CD14-positive monocyte (primary cell): Measurements from ENCODE around the gene NANOS3. TPM values are rescaled to one million over a fixed set of nuclear protein-coding genes. Genes with fewer than 3 reads are reported as not detected.

ENCODE experiments used
- DNase-seq, 3 donors: peaks; one replicate each; pipeline ENCODE4 v3.0.0-alpha.2; 2011 to 2022
- H2AFZ ChIP-seq: 2 replicates; pipeline ENCODE4 v1.6.0; 2012; ENCODE audit warnings: mild to moderate bottlenecking, low read depth, low read length, inconsistent platforms; ENCODE audit not compliant: insufficient read depth, poor library complexity, severe bottlenecking
- H3K27ac ChIP-seq, 2 donors: 1 replicate in 1 of 2; 2 replicates in 1 of 2; pipeline ENCODE4 v1.5.1; 2012 to 2013; ENCODE audit warnings: low read length in 2 of 2, control low read depth in 1 of 2, inconsistent platforms in 1 of 2, low read depth in 1 of 2, mild to moderate bottlenecking in 1 of 2
- H3K27me3 ChIP-seq, 2 donors: one replicate each; pipeline versions ENCODE4 v1.6.0 to v1.6.1; 2011 to 2013; ENCODE audit warnings: low read length in 2 of 2; ENCODE audit not compliant: control insufficient read depth in 2 of 2, insufficient read depth in 2 of 2
- H3K36me3 ChIP-seq, 2 donors: replicated peaks in 1 of 2; 1 replicate in 1 of 2; 2 replicates in 1 of 2; pipeline versions ENCODE4 v1.5.1 to v1.6.1; 2012 to 2013; ENCODE audit warnings: low read length in 2 of 2, control low read depth in 1 of 2, inconsistent platforms in 1 of 2, mild to moderate bottlenecking in 1 of 2; ENCODE audit not compliant: insufficient read depth in 2 of 2, control insufficient read depth in 1 of 2
- H3K4me1 ChIP-seq, 2 donors: 1 replicate in 1 of 2; 2 replicates in 1 of 2; pipeline versions ENCODE4 v1.5.1 to v1.6.1; 2012 to 2013; ENCODE audit warnings: low read length in 2 of 2, control low read depth in 1 of 2, inconsistent platforms in 1 of 2, mild to moderate bottlenecking in 1 of 2, moderate library complexity in 1 of 2; ENCODE audit not compliant: insufficient read depth in 2 of 2, control insufficient read depth in 1 of 2
- H3K4me2 ChIP-seq: replicated peaks from 2 replicates; pipeline ENCODE3; 2012; ENCODE audit warnings: low read length, moderate library complexity, mild to moderate bottlenecking; ENCODE audit not compliant: poor library complexity, severe bottlenecking; ENCODE audit errors: extremely low read depth
- H3K4me3 ChIP-seq, 3 experiments: fragments of 200-600 bp in 1 of 3; sonication (generic) in 1 of 3; replicated peaks in 1 of 3; 1 replicate in 2 of 3; 2 replicates in 1 of 3; pipeline ENCODE4 v1.5.1; 2011 to 2013; ENCODE audit warnings: low read length in 3 of 3, mild to moderate bottlenecking in 3 of 3, control low read depth in 2 of 3, low read depth in 2 of 3, inconsistent platforms in 1 of 3, moderate library complexity in 1 of 3
- H3K79me2 ChIP-seq: 2 replicates; pipeline ENCODE4 v1.6.0; 2012; ENCODE audit warnings: mild to moderate bottlenecking, control low read depth, inconsistent platforms, low read length, moderate library complexity; ENCODE audit not compliant: insufficient read depth
- H3K9ac ChIP-seq: 2 replicates; pipeline ENCODE4 v1.6.0; 2017; ENCODE audit warnings: low read length, mild to moderate bottlenecking; ENCODE audit not compliant: insufficient read depth, poor library complexity, severe bottlenecking
- H3K9me3 ChIP-seq, 2 donors: replicated peaks in 1 of 2; 1 replicate in 1 of 2; 2 replicates in 1 of 2; pipeline versions ENCODE4 v1.5.1 to v1.6.1; 2012 to 2013; ENCODE audit warnings: low read length in 2 of 2, control low read depth in 1 of 2; ENCODE audit not compliant: control insufficient read depth in 1 of 2, insufficient read depth in 1 of 2
- H4K20me1 ChIP-seq: 2 replicates; pipeline ENCODE4 v1.6.0; 2012; ENCODE audit warnings: mild to moderate bottlenecking, low read length, control low read depth, moderate library complexity; ENCODE audit not compliant: insufficient read depth
- H3K27ac Mint-ChIP-seq, 7 donors: one replicate each; pipeline ENCODE4 v1.8.0; 2020; ENCODE audit warnings: mild to moderate bottlenecking in 7 of 7, mixed read lengths in 7 of 7, moderate library complexity in 6 of 7, inconsistent platforms in 2 of 7
- H3K27me3 Mint-ChIP-seq, 3 donors: one replicate each; pipeline ENCODE4 v1.8.0; 2021 to 2022; ENCODE audit warnings: low read depth in 3 of 3, mild to moderate bottlenecking in 3 of 3, mixed read lengths in 3 of 3, moderate library complexity in 3 of 3, inconsistent platforms in 1 of 3
- H3K36me3 Mint-ChIP-seq, 2 donors: one replicate each; pipeline ENCODE4 v1.8.0; 2020; ENCODE audit warnings: mixed read lengths in 2 of 2, inconsistent platforms in 1 of 2, mild to moderate bottlenecking in 1 of 2
- H3K4me1 Mint-ChIP-seq: one replicate; pipeline ENCODE4 v1.8.0; 2020; ENCODE audit warnings: mild to moderate bottlenecking, mixed read lengths
- H3K4me3 Mint-ChIP-seq, 2 donors: one replicate each; pipeline ENCODE4 v1.8.0; 2020; ENCODE audit warnings: mild to moderate bottlenecking in 2 of 2, mixed read lengths in 2 of 2, moderate library complexity in 1 of 2
- H3K9me3 Mint-ChIP-seq, 7 donors: one replicate each; pipeline ENCODE4 v1.8.0; 2020 to 2022; ENCODE audit warnings: mixed read lengths in 7 of 7, mild to moderate bottlenecking in 6 of 7, moderate library complexity in 6 of 7, inconsistent platforms in 2 of 7
- CTCF ChIP-seq: fragments of 200-600 bp; IDR thresholded peaks from one replicate; pipeline ENCODE4 v1.8.0; 2022; ENCODE audit warnings: antibody characterized with exemption, mild to moderate bottlenecking
- WGBS: methylation state at CpG from one replicate; pipeline ENCODE4 v1.1.5; 2013; ENCODE audit warnings: missing lambda C conversion rate; ENCODE audit not compliant: insufficient coverage; 5-methylcytosine and 5-hydroxymethylcytosine counted together
- intact Hi-C, 2 donors: fragments of 100-400 bp; cut with micrococcal nuclease; formaldehyde crosslinking; loops; one replicate each; pipeline versions ENCODE4 v1.15.0 to v1.15.1; 2023
- polyA plus RNA-seq, 3 donors: library from polyadenylated mRNA; depleted of rRNA in 1 of 3; unstranded in 2 of 3; stranded (reverse) in 1 of 3; fragments of 300-500 nt in 2 of 3; fragments of >200 nt in 1 of 3; fragmentation: Illumina TruSeq in 2 of 3; gene quantifications; 1 replicate in 2 of 3; 2 replicates in 1 of 3; pipeline ENCODE4 v1.2.3, GENCODE V29; 2012 to 2021

The NANOS3 gene
- polyA plus RNA-seq, 3 donors, result not detected

- Histone ChIP-seq H3K4me1 (peaks cover 31 to 40% of the 10 kb centered on the region in 2 donors), H3K27ac (peak overlapping the region in 1 of 2 donors; percentile 12)
These were observed 4.9 kb downstream of the NANOS3 start for GRCh38 chr19:13881692-13882418.

More at GRCh38 chr19:13881692-13882418, 4.9 kb downstream of the NANOS3 start:
- H3K36me3 Mint-ChIP-seq, result no peaks in the 10 kb centered on the region
- Histone ChIP-seq H2AFZ (peak overlapping the region; percentile 68), H3K79me2 (no peaks in the 10 kb centered on the region), H4K20me1 (no peaks in the 10 kb centered on the region), H3K36me3 (no peaks in the 10 kb centered on the region), H3K9me3 (no peaks in the 10 kb centered on the region), H3K9ac (no peak overlapping the region), H3K27me3 (peaks cover 0 to 16% of the 10 kb centered on the region in 2 donors), H3K4me3 (peak overlapping the region in 1 of 3 experiments; percentile 23), H3K4me2 (peak overlapping the region; percentile 27)
- no peak for TF ChIP-seq CTCF
- H3K9me3 Mint-ChIP-seq, result peaks cover 0 to 4% (median 0%) of the 10 kb centered on the region in 7 donors
- DNase-seq, result peak in 2 of 3 donors; percentile 46 to 67
- H3K4me3 Mint-ChIP-seq, result peak overlapping the region in 1 of 2 donors; percentile 60
- intact Hi-C loops, result loop anchor here (2.0 to 10.0 kb wide), 5 partner anchors 163 to 463 kb away; partner anchors contain the start of genes ASF1B (in 1 of the 2) and MISP3 (in 1 of the 2)
- WGBS, result 2% methylated on average over 10 of the region's 17 CpGs
- peaks cover 11 to 34% (median 20%) of the 10 kb centered on the region in 3 donors for H3K27me3 Mint-ChIP-seq
- peaks cover 33% of the 10 kb centered on the region for H3K4me1 Mint-ChIP-seq
- peak overlapping the region in 6 of 7 donors; percentile 13 to 74 (median 58) for H3K27ac Mint-ChIP-seq
